ENCODE measurements around the gene DLG2.

Gene DLG2

GRCh38 chr11:84243629-84244263 is 1383.4 kb downstream of the DLG2 start:
- no peak for DNase-seq
- Histone ChIP-seq H3K27me3 (ENCODE audit: insufficient read depth, low read depth, severe bottlenecking) (no peaks in the 10 kb centered on the region), H3K9me3 (ENCODE audit: severe bottlenecking) (no peaks in the 10 kb centered on the region), H3K4me3 (ENCODE audit: low read depth, low read length) (no peak overlapping the region), H3K36me3 (no peaks in the 10 kb centered on the region), H3K27ac (no peak overlapping the region)
- TF ChIP-seq CTCF (IDR thresholded peaks at IDR 0.05; ENCODE audit: low read depth, low read length) = no peak

GRCh38 chr11:84241343-84242131 is 1385.6 kb downstream of the DLG2 start:
- no peak for DNase-seq
- no peak overlapping the region for H3K27ac ChIP-seq
- TF ChIP-seq CTCF (IDR thresholded peaks at IDR 0.05; ENCODE audit: low read depth, low read length) = no peak
- H3K36me3 ChIP-seq = no peaks in the 10 kb centered on the region
- no peak overlapping the region for H3K4me3 ChIP-seq (ENCODE audit: low read depth, low read length)
- H3K27me3 ChIP-seq (ENCODE audit: insufficient read depth, low read depth, severe bottlenecking) = no peaks in the 10 kb centered on the region
- no peaks in the 10 kb centered on the region for H3K9me3 ChIP-seq (ENCODE audit: severe bottlenecking)

- no peak for DNase-seq
- Histone ChIP-seq H3K27ac (no peak overlapping the region), H3K4me3 (ENCODE audit: low read depth, low read length) (no peak overlapping the region), H3K9me3 (ENCODE audit: severe bottlenecking) (no peaks in the 10 kb centered on the region), H3K36me3 (no peaks in the 10 kb centered on the region), H3K27me3 (ENCODE audit: insufficient read depth, low read depth, severe bottlenecking) (no peaks in the 10 kb centered on the region)
- no peak for TF ChIP-seq CTCF (IDR thresholded peaks at IDR 0.05; ENCODE audit: low read depth, low read length)
Measured at GRCh38 chr11:84240847-84241246, 1386.3 kb downstream of the DLG2 start.

GRCh38 chr11:84236436-84236835 is 1390.7 kb downstream of the DLG2 start:
- Histone ChIP-seq H3K4me3 (ENCODE audit: low read depth, low read length) (no peak overlapping the region), H3K27ac (no peak overlapping the region), H3K9me3 (ENCODE audit: severe bottlenecking) (no peaks in the 10 kb centered on the region), H3K36me3 (no peaks in the 10 kb centered on the region), H3K27me3 (ENCODE audit: insufficient read depth, low read depth, severe bottlenecking) (no peaks in the 10 kb centered on the region)
- DNase-seq = no peak
- TF ChIP-seq CTCF (IDR thresholded peaks at IDR 0.05; ENCODE audit: low read depth, low read length) = no peak

- no peak for TF ChIP-seq CTCF (IDR thresholded peaks at IDR 0.05; ENCODE audit: low read depth, low read length)
- H3K27me3 ChIP-seq (ENCODE audit: insufficient read depth, low read depth, severe bottlenecking) = no peaks in the 10 kb centered on the region
- no peaks in the 10 kb centered on the region for H3K36me3 ChIP-seq
- H3K27ac ChIP-seq = no peak overlapping the region
- H3K9me3 ChIP-seq (ENCODE audit: severe bottlenecking) = no peaks in the 10 kb centered on the region
- H3K4me3 ChIP-seq (ENCODE audit: low read depth, low read length) = no peak overlapping the region
- no peak for DNase-seq
Measured at GRCh38 chr11:84234462-84235202, 1392.5 kb downstream of the DLG2 start.

All from WERI-Rb-1 (cell line).